Globus pallidus (tissue), 1 donor: Measurements from ENCODE around the gene CIB4.
A peak's percentile ranks its signal among the peaks of the same experiment; 100 is the strongest.
"Not testable (repeated sequence)": the region's sequence is repeated elsewhere in the genome, so short reads cannot be mapped to it uniquely, and the experiment has no call there.

Experiments used
- DNase-seq: peaks from one replicate; pipeline ENCODE4 v3.0.0-alpha.2; 2015; ENCODE audit warnings: low spot score

CIB4 gene

GRCh38 chr2:26568076-26568890 is 72.9 kb downstream of the CIB4 start:
- DNase-seq, result no peak

DNA sequence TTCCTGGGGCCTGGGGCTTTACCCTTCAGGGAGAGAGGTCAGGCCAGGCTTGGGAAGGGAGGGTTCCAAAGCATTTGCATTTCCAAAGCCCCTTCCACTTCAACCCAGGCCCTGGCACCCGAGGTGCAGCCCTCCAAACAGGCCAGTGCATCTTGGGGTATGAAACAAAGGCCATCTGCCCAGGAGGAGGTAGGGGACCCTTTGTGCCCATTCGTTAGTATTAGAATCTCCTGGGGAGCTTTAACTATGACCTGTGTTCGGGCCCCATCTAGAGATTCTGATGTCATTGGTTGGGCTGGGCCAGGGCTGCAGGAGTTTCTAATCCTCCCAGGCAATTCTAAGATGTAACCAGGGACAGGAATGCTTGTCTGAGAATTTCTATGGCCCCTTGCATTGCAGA is 73.6 kb downstream of the CIB4 start:
- no peak for DNase-seq

GRCh38 chr2:26566731-26567130 is 74.4 kb downstream of the CIB4 start:
- DNase-seq, result not testable (repeated sequence)

GRCh38 chr2:26566081-26566375 is 75.1 kb downstream of the CIB4 start:
- no peak for DNase-seq

DNA sequence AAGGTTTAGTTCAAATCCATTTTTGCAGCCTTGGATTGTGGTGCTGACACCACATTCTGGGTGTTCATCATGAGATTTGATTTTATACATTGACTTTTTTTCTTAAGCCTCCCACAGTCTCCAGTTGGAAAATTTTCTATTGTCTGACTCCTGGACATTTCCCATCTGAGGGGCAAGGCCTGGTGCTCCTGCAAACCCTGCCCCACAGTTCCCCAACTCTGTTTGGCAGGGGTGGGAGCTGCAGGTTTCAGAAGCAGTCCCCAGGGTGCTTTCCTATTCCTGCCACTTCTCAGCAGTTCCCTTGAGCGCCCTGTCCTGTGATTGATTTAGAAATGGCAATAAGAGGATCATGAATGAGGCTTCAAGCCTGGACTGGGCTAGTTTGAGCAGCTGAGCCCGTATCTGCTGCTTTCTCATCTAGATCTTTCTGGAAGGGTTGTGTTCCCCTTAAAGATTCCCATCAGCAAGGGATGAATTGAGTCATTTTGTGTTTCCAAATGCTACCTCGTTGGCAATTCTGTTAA is 77.0 kb downstream of the CIB4 start:
- no peak for DNase-seq

GRCh38 chr2:26563686-26564085 is 77.5 kb downstream of the CIB4 start:
- DNase-seq, result no peak

DNA sequence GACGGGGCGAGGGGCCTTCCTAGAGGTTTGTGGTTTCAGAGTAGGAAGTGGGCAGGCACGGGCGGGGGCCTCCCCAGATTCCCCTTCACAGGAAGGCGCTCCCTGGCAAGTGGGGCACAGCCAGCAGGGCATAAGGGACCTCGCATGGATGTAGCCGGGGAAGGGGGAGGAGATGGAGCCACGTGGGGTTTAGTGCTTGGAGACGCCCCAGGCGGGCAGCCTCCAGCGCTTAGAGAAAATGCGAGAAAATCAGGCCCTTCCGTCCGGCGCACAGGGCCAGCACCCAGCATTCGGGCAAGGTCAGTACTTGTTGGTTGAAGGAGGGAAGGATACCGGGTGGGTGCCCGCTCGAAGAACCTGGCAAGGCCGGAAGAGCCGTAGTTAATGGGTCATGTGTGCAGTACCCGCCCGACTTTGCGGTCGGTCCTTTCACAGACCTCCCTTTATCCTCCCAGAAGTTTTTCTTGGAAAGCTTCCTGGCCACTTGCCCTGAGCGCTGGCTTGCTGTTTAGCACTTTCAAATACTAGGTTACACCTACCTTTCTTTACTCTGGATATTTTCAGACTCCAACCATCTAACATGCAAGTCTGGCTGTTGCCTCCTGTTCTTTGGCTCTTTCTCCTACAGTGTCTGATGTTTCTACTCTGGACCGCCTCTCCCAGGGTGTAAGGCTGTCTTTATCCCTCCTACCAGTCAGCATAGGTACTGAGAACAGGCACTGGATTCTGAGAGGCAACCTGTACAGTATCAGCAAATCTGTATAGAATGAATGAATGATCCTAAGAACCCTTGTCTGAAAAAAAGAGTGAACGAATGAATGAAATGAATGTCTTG is 78.1 kb downstream of the CIB4 start:
- peak; percentile 20 for DNase-seq

DNA sequence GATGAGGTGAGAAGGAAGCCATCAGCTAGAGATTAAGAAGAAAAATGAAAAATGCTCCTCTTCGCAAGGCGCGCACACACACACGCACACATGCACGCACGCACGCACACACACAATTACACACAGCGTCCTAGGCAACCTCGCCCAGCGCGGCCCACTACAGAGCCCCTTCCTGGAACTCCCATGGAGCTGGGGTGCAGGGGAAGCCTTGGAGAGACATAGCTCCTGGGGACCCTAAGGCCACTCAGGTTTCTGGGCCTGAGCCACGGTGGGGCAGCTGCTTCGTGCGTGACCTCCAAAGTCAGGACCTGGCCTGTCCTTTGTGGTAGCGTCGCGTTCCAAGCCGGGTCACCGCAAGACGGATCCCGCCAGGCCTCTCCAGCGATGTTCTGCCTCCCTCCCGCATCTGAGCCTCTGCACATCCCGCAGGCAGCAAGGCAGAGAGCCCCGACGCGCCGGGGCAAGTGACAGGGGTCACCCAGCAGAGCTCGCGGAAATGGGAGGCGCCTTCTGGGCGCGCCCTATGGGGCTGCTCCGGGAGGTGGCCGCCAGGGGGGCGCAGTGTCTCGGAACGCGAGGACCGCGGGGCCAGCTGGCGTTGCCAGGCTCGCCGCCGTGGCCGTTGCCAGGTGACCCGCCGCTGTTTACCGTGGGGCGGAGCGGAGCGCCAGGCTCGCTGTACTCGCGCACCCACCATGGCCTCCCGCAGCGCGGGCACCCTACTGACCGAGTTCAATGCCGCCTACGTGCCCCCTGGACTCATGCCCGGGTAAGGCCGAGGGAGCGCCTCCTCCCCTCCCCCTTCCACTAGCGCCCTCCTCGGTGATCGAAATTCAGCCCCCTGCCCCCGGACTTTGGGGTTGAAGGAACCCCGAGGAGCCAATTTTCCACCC is 79.0 kb downstream of the CIB4 start:
- no peak for DNase-seq

DNA sequence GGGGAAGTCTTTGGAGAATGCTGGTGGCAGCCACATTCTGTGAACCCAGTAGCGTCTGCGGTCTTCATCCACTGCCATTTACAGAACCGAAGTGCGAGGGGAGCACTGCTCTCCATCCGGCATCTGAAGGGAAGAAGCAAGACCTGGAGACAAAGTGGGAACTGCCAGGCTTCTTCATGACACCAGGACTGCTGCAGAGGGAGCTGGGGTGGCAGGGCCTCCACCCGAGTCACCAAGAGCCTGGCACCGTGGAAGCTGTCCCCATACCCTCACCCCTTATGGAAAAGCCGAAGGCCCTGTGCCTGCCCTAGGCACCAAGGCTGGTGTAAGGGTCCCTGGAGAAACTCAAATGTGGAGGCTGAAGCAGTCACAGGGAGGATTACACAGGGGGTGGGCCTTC is 79.8 kb downstream of the CIB4 start:
- no peak for DNase-seq

DNA sequence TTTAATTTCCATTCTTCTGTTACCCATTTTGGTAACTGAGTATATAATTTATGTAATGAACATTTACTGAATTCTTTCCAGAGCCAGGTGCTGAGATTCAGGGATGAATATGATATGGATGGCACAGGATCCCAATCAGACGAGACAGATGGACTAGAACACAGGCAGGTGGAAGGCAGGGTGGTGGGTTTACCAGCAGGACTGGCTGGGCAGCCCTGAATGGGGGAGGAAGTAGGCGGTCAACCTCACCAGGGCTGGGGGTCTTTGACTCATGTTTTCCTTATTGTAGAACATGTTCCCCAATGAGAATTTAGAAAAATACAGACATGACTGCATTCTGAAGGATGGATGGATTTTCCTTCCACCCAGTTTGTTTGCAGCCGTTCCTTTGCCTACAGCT is 80.3 kb downstream of the CIB4 start:
- DNase-seq, result no peak

DNA sequence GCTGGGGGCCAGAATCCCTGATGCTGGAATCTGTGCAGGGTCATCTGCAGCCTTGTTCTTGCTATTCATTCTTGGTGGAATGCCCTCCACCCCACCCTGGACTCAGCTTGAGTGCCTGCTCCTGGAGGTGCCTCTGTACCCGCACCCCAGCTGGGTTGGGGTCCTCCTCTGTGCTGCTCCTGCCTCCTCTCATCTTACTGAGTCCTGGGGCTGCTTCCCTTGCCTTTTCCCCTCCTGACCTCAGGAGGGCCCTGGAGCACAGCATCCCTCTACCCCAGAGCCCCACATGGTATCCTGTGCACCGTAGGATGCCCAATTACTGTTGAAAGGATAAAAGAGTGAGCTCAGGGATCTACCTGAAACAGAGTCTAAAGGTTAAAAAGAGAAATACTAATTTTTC is 81.6 kb downstream of the CIB4 start:
- DNase-seq, result no peak

DNA sequence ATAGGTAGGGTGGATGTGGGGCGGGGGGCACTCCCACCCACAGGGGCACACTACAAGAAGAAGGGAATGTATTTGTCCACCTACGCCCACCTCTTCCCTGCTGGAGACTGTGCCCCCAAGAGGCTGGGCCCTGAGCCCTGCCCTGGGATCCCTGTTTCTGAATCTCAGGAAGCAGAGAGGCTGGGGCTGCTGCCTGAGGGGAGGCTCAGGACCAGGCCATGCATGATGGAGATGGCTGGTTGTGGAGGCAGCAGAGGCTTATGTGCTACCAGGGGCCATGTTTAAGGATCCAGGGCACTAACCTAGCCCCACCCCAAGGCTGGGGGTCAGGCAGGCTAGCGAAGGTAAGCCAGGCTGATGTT is 82.1 kb downstream of the CIB4 start:
- DNase-seq, result no peak

GRCh38 chr2:26558271-26559043 is 82.7 kb downstream of the CIB4 start:
- DNase-seq, result no peak

- DNase-seq, result no peak
These were observed 83.8 kb downstream of the CIB4 start for GRCh38 chr2:26557244-26557925.

- DNase-seq, result no peak
These were observed 84.6 kb downstream of the CIB4 start for GRCh38 chr2:26556309-26557243.

DNA sequence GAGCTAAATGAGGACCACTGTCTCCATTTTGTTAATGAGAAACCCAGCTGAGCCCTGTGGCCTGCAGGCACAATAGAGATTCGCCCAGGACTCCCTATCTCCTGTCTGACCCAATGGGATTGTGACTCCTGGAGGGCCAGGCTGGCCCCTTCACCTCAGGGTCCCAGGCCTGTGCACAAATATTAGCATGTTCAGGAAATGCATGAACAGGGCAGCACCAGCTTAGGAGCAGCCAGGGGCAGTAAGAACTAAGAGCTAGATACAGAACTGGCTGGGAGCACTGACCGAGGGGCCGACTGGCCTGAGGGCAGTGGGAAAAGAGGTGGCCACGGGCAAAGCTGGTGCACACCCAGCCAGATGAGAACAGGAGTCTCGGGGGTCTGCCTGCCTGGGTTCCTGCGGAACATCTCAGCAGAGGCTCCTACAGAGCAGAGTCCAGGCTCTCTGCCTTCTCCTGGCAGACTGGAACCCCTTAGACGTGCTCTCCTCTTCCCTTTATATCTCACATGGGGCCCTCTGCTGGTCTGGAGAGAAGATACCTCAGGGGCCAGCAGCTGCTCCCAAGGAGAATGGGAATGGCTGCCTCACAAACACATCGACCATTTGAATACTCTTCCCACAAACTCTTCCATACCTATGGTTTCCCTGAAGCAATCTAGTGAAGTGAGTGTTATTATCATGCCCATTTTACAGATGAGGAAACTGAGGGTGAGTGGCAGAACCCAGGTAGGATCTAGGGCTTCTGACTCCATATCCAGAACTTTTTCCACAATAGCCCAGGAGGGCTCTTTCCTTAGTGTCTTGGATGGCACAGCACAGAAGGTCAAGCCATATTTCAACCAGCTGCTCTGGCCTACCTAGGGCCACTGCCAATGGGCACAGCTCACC is 85.7 kb downstream of the CIB4 start:
- no peak for DNase-seq

DNA sequence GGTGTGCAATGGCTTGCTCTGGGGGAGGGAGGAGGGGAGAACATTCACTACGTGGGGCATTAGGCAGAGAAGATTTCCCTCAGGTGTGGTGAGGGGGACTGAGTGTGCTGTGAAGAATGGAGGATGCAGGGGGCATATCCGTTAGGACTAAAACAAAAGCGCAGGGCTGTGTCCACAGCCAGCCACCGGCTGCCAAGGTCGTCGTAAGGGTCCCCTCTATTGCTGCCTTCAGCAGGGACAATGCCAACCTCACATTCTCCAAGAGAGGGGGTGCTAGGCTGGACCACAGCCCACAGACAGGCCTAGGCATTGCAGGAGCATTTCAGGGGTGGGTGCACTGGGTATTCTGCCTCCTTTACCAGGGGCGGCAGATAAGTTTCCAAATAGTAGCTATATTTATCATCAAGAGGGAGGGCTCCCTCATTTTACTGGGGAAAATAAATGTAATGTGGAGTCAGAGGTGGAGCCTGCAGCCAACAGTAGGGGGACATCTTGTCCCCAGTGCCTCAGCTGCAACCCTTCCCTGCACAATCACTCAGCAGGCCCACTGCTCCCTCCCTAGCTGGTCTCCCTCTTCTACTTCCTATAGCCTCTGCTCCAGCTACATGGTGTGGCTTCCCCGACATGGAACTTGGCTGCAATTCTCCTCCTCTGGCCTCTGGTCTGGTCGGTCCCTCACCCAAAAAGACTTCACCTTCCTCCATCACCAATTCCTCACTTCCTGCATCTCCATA is 88.4 kb downstream of the CIB4 start:
- no peak for DNase-seq
